GM23338 (cell line): ENCODE results near the gene ROBO1. TPM values are rescaled to one million over a fixed set of nuclear protein-coding genes. Genes with fewer than 3 reads are reported as not detected.

Source experiments
- ATAC-seq: fragments of 200-7000 bp; cut with Tn5 transposase; 3 replicates; pipeline ENCODE4 v1.9.1; 2020
- DNase-seq: peaks from one replicate; pipeline ENCODE4 v3.0.0-alpha.2; 2015; ENCODE audit warnings: low spot score
- H2AFZ ChIP-seq: fragments of 200-600 bp; sonication (generic); 2 replicates; pipeline ENCODE4 v1.8.0; 2016; ENCODE audit warnings: antibody characterized with exemption, mild to moderate bottlenecking, moderate library complexity
- H3F3A ChIP-seq: fragments of 200-600 bp; sonication (generic); replicated peaks from 2 replicates; pipeline ENCODE4 v1.8.0; 2017; ENCODE audit warnings: antibody characterized with exemption, mixed run types, low read depth
- H3K27ac ChIP-seq: fragments of 200-600 bp; sonication (generic); 2 replicates; pipeline ENCODE4 v1.6.1; 2016; ENCODE audit warnings: low read depth
- H3K27me3 ChIP-seq: fragments of 200-600 bp; sonication (generic); 2 replicates; pipeline ENCODE4 v1.8.0; 2016; ENCODE audit warnings: mild to moderate bottlenecking, mixed run types, moderate library complexity; ENCODE audit not compliant: insufficient read depth
- H3K36me3 ChIP-seq: fragments of 200-600 bp; sonication (generic); 2 replicates; pipeline ENCODE4 v1.8.0; 2016; ENCODE audit warnings: mild to moderate bottlenecking; ENCODE audit not compliant: insufficient read depth
- H3K4me1 ChIP-seq: fragments of 200-600 bp; sonication (generic); 2 replicates; pipeline ENCODE4 v1.8.0; 2016; ENCODE audit warnings: mild to moderate bottlenecking, moderate library complexity; ENCODE audit not compliant: insufficient read depth
- H3K4me2 ChIP-seq: fragments of 200-600 bp; sonication (generic); 2 replicates; pipeline ENCODE4 v1.7.1; 2017; ENCODE audit warnings: mixed run types
- H3K4me3 ChIP-seq: fragments of 200-600 bp; sonication (generic); 2 replicates; pipeline ENCODE4 v1.6.1; 2016; ENCODE audit warnings: mixed run types
- H3K79me2 ChIP-seq: fragments of 200-600 bp; sonication (generic); replicated peaks from 2 replicates; pipeline ENCODE4 v1.8.0; 2017; ENCODE audit warnings: mild to moderate bottlenecking; ENCODE audit not compliant: insufficient read depth
- H3K9me2 ChIP-seq: fragments of 200-600 bp; sonication (generic); 2 replicates; pipeline ENCODE4 v1.8.0; 2017; ENCODE audit not compliant: insufficient read depth
- H4K20me1 ChIP-seq: fragments of 200-600 bp; sonication (generic); replicated peaks from 2 replicates; pipeline ENCODE4 v1.8.0; 2017; ENCODE audit warnings: mild to moderate bottlenecking; ENCODE audit not compliant: insufficient read depth
- H3K27ac Mint-ChIP-seq: 2 replicates; pipeline ENCODE4 v1.8.0; 2020; ENCODE audit warnings: inconsistent platforms, mild to moderate bottlenecking, moderate library complexity, mixed read lengths
- H3K27me3 Mint-ChIP-seq: 3 replicates; pipeline ENCODE4 v1.8.0; 2022; ENCODE audit warnings: low read depth, mild to moderate bottlenecking, moderate library complexity, mixed read lengths, inconsistent platforms; ENCODE audit not compliant: insufficient read depth, poor library complexity
- H3K36me3 Mint-ChIP-seq: 3 replicates; pipeline ENCODE4 v1.8.0; 2021; ENCODE audit warnings: low read depth, mild to moderate bottlenecking, inconsistent platforms, moderate library complexity, mixed read lengths
- H3K4me1 Mint-ChIP-seq: 3 replicates; pipeline ENCODE4 v1.8.0; 2020; ENCODE audit warnings: mild to moderate bottlenecking, inconsistent platforms, mixed read lengths
- H3K4me3 Mint-ChIP-seq: 3 replicates; pipeline ENCODE4 v1.8.0; 2021; ENCODE audit warnings: moderate library complexity, mild to moderate bottlenecking, inconsistent platforms, mixed read lengths
- H3K9me3 Mint-ChIP-seq: 3 replicates; pipeline ENCODE4 v1.8.0; 2020; ENCODE audit warnings: moderate library complexity, mild to moderate bottlenecking, inconsistent platforms, mixed read lengths
- CREB1 ChIP-seq: fragments of 250-450 bp; sonication (Bioruptor Pico); IDR thresholded peaks from 2 replicates; pipeline ENCODE4 v1.5.0; 2020; ENCODE audit warnings: low read depth, mild to moderate bottlenecking, moderate library complexity
- CTCF ChIP-seq, 2 experiments: fragments of 200-600 bp in 1 of 2; sonication (generic) in 1 of 2; conservative IDR thresholded peaks; 2 replicates each; pipeline versions ENCODE4 v1.5.1 to v1.6.1; 2016 to 2017; ENCODE audit warnings: antibody characterized with exemption in 2 of 2, low read depth in 2 of 2, mild to moderate bottlenecking in 2 of 2, moderate library complexity in 1 of 2
- ETS1 ChIP-seq: IDR thresholded peaks from 2 replicates; pipeline ENCODE4 v1.6.1; 2016; ENCODE audit warnings: antibody characterized with exemption
- EZH2 ChIP-seq: fragments of 200-600 bp; sonication (generic); IDR thresholded peaks from one replicate; pipeline ENCODE4 v1.8.0; 2017; ENCODE audit warnings: antibody characterized with exemption, mild to moderate bottlenecking, low read depth; ENCODE audit not compliant: unreplicated experiment
- EZH2phosphoT487 ChIP-seq: fragments of 200-600 bp; sonication (generic); IDR thresholded peaks from one replicate; pipeline ENCODE4 v1.8.1; 2018; ENCODE audit warnings: antibody characterized with exemption; ENCODE audit not compliant: unreplicated experiment
- JUNB ChIP-seq: IDR thresholded peaks from one replicate; pipeline ENCODE4 v1.6.1; 2016; ENCODE audit warnings: antibody characterized with exemption; ENCODE audit not compliant: unreplicated experiment
- NANOG ChIP-seq: IDR thresholded peaks from 2 replicates; pipeline ENCODE4 v1.6.1; 2016; ENCODE audit warnings: antibody characterized with exemption, borderline replicate concordance
- POLR2AphosphoS5 ChIP-seq: IDR thresholded peaks from 2 replicates; pipeline ENCODE4 v1.6.1; 2016; ENCODE audit warnings: antibody characterized with exemption, low read depth
- REST ChIP-seq: IDR thresholded peaks from one replicate; pipeline ENCODE4 v1.6.1; 2018; ENCODE audit warnings: antibody characterized with exemption; ENCODE audit not compliant: unreplicated experiment
- STAT1 ChIP-seq: IDR thresholded peaks from one replicate; pipeline ENCODE4 v1.6.1; 2016; ENCODE audit warnings: antibody characterized with exemption; ENCODE audit not compliant: unreplicated experiment
- ZNF114 ChIP-seq: fragments of 250-450 bp; sonication (Bioruptor Pico); IDR thresholded peaks from 2 replicates; pipeline ENCODE4 v1.5.0; 2020; ENCODE audit warnings: mild to moderate bottlenecking, moderate library complexity
- ZNF331 ChIP-seq: fragments of 250-450 bp; sonication (Bioruptor Pico); IDR thresholded peaks from 2 replicates; pipeline ENCODE4 v1.5.0; 2020; ENCODE audit warnings: low read depth, mild to moderate bottlenecking, moderate library complexity
- ZNF462 ChIP-seq: fragments of 250-450 bp; sonication (Bioruptor Pico); IDR thresholded peaks from 2 replicates; pipeline ENCODE4 v1.5.0; 2020; ENCODE audit warnings: mild to moderate bottlenecking, moderate library complexity
- polyA plus RNA-seq: library from polyadenylated mRNA; unstranded; fragments of >200 nt; fragmentation: Nextera tagmentation; extraction: Ambion mirVana; gene quantifications from 2 replicates; pipeline ENCODE4 v1.2.1, GENCODE V29; 2016
- total RNA-seq: library from RNA; depleted of rRNA; stranded (reverse); fragments of >200 nt; shearing (Covaris generic); gene quantifications from 2 replicates; pipeline ENCODE4 v1.2.3, GENCODE V29; 2014

The ROBO1 gene
- total and polyA plus RNA-seq, 2 experiments from 2014 or later = 19.2 to 78.3 TPM

GRCh38 chr3:79421273-79421672 lies 346.5 kb downstream of the ROBO1 start:
- H3K4me1 Mint-ChIP-seq = no peaks in the 10 kb centered on the region
- H3K36me3 Mint-ChIP-seq = no peaks in the 10 kb centered on the region
- no peak for TF ChIP-seq STAT1
- TF ChIP-seq ETS1 = no peak
- no peak for TF ChIP-seq EZH2phosphoT487
- TF ChIP-seq POLR2AphosphoS5 = no peak
- no peak for TF ChIP-seq REST
- TF ChIP-seq ZNF462 (CRISPR knock-in tag) = no peak
- no peak for TF ChIP-seq NANOG
- no peak for TF ChIP-seq ZNF114 (CRISPR knock-in tag)
- no peak for TF ChIP-seq ZNF331 (CRISPR knock-in tag)
- no peak for TF ChIP-seq CTCF (conservative IDR thresholded peaks at IDR 0.05; ENCODE audit: low read depth in 2 of 2)
- TF ChIP-seq CREB1 (CRISPR knock-in tag) = no peak
- TF ChIP-seq JUNB = no peak
- TF ChIP-seq EZH2 = no peak
- Histone ChIP-seq H3K36me3 (no peaks in the 10 kb centered on the region), H3K4me3 (no peak overlapping the region), H4K20me1 (no peaks in the 10 kb centered on the region), H3K9me2 (no peaks in the 10 kb centered on the region), H3K79me2 (no peaks in the 10 kb centered on the region), H3F3A (no peaks in the 10 kb centered on the region), H3K4me2 (no peak overlapping the region), H3K27me3 (no peaks in the 10 kb centered on the region), H3K27ac (no peak overlapping the region), H2AFZ (no peak overlapping the region), H3K4me1 (no peaks in the 10 kb centered on the region)
- no peak overlapping the region for H3K27ac Mint-ChIP-seq
- DNase-seq (no peak), ATAC-seq (no peak)
- H3K27me3 Mint-ChIP-seq = no peaks in the 10 kb centered on the region
- H3K4me3 Mint-ChIP-seq = no peak overlapping the region
- no peaks in the 10 kb centered on the region for H3K9me3 Mint-ChIP-seq
